Fibroblast of lung (primary cell): ENCODE results near the gene RBMX2. TPM values are rescaled to one million over a fixed set of nuclear protein-coding genes. Genes with fewer than 3 reads are reported as not detected.
"Not testable (repeated sequence)": the region's sequence is repeated elsewhere in the genome, so short reads cannot be mapped to it uniquely, and the experiment has no call there.

Experiments used
- DNase-seq, 2 donors: peaks; one replicate each; pipeline versions ENCODE4 v3.0.0 to v3.0.0-alpha.2; 2010; ENCODE audit warnings: low read depth in 2 of 2
- H2AFZ ChIP-seq: 2 replicates; pipeline ENCODE4 v1.5.1; 2012; ENCODE audit warnings: low read length, control low read depth, inconsistent platforms
- H3K27ac ChIP-seq: 2 replicates; pipeline ENCODE4 v1.5.1; 2011; ENCODE audit warnings: low read length, control low read depth; ENCODE audit not compliant: insufficient read depth
- H3K27me3 ChIP-seq: 2 replicates; pipeline ENCODE4 v1.5.1; 2011; ENCODE audit warnings: mild to moderate bottlenecking, low read length; ENCODE audit not compliant: control insufficient read depth, insufficient read depth
- H3K36me3 ChIP-seq: 2 replicates; pipeline ENCODE4 v1.5.1; 2011; ENCODE audit warnings: low read length; ENCODE audit not compliant: control insufficient read depth, insufficient read depth
- H3K4me1 ChIP-seq: 2 replicates; pipeline ENCODE4 v1.5.1; 2011; ENCODE audit warnings: low read length; ENCODE audit not compliant: control insufficient read depth, insufficient read depth; ENCODE audit errors: extremely low read depth
- H3K4me2 ChIP-seq: 2 replicates; pipeline ENCODE4 v1.5.1; 2011; ENCODE audit warnings: low read length, control low read depth; ENCODE audit not compliant: insufficient read depth; ENCODE audit errors: extremely low read depth
- H3K4me3 ChIP-seq, 4 experiments: fragments of 200-600 bp in 1 of 4; sonication (generic) in 1 of 4; replicated peaks in 1 of 4; 2 replicates each; pipeline ENCODE4 v1.5.1; 2011 to 2016; ENCODE audit warnings: low read length in 4 of 4, low read depth in 3 of 4, mild to moderate bottlenecking in 3 of 4, control low read depth in 2 of 4, inconsistent platforms in 1 of 4, mixed read lengths in 1 of 4; ENCODE audit not compliant: insufficient read depth in 1 of 4; ENCODE audit errors: control extremely low read depth in 1 of 4
- H3K79me2 ChIP-seq: 2 replicates; pipeline ENCODE4 v1.5.1; 2012; ENCODE audit warnings: mild to moderate bottlenecking, low read length, inconsistent platforms; ENCODE audit not compliant: control insufficient read depth, insufficient read depth
- H3K9ac ChIP-seq: 2 replicates; pipeline ENCODE4 v1.5.1; 2011; ENCODE audit warnings: mild to moderate bottlenecking, low read length, control low read depth; ENCODE audit not compliant: insufficient read depth
- H3K9me3 ChIP-seq: 2 replicates; pipeline ENCODE4 v1.5.1; 2012; ENCODE audit warnings: low read depth, low read length; ENCODE audit not compliant: control insufficient read depth, insufficient read depth
- H4K20me1 ChIP-seq: 2 replicates; pipeline ENCODE4 v1.5.1; 2011; ENCODE audit warnings: low read length; ENCODE audit not compliant: control insufficient read depth, insufficient read depth; ENCODE audit errors: extremely low read depth
- CTCF ChIP-seq, 2 donors: IDR thresholded peaks in 1 of 2; conservative IDR thresholded peaks in 1 of 2; 1 replicate in 1 of 2; 2 replicates in 1 of 2; pipeline ENCODE4 v1.5.1; 2011 to 2012; ENCODE audit warnings: low read length in 2 of 2, control low read depth in 1 of 2, inconsistent platforms in 1 of 2, low read depth in 1 of 2, mild to moderate bottlenecking in 1 of 2
- EZH2 ChIP-seq: IDR thresholded peaks from 2 replicates; pipeline ENCODE4 v1.5.1; 2012; ENCODE audit warnings: low read length, control low read depth, mild to moderate bottlenecking; ENCODE audit errors: missing control alignments
- polyA plus RNA-seq, 2 donors: library from polyadenylated mRNA; depleted of rRNA in 1 of 2; stranded (reverse) in 1 of 2; unstranded in 1 of 2; fragments of >200 nt; gene quantifications; 2 replicates each; pipeline ENCODE4 v1.2.1, GENCODE V29; 2011 to 2012; ENCODE audit warnings: missing spikeins in 1 of 2
- total RNA-seq: library from RNA; depleted of rRNA; stranded (reverse); fragments of >200 nt; gene quantifications from 2 replicates; pipeline ENCODE4 v1.2.1, GENCODE V29; 2014

The RBMX2 gene
- total and polyA plus RNA-seq, 2 donors (not counting 1 experiment from before 2014, with no cell fraction given) = 20.8 to 32.0 TPM

- TF ChIP-seq EZH2 = no peak
- TF ChIP-seq CTCF (conservative IDR thresholded peaks at IDR 0.05 in 1 of 2, IDR thresholded peaks at IDR 0.05 in 1 of 2; ENCODE audit: low read depth in 1 of 2, low read length in 2 of 2) = no peak
- H3K4me3 ChIP-seq = no peak overlapping the region
- H3K79me2 ChIP-seq = no peaks in the 10 kb centered on the region
- no peak overlapping the region for H3K4me2 ChIP-seq
- H3K9ac ChIP-seq = no peak overlapping the region
- no peaks in the 10 kb centered on the region for H4K20me1 ChIP-seq
- H3K27me3 ChIP-seq = no peaks in the 10 kb centered on the region
- H2AFZ ChIP-seq = no peak overlapping the region
- H3K36me3 ChIP-seq = no peaks in the 10 kb centered on the region
- DNase-seq = no peak
- no peaks in the 10 kb centered on the region for H3K4me1 ChIP-seq
- H3K27ac ChIP-seq = no peak overlapping the region
- H3K9me3 ChIP-seq = no peaks in the 10 kb centered on the region
These were observed 34.1 kb downstream of the RBMX2 start for GRCh38 chrX:130435937-130436336.

DNA sequence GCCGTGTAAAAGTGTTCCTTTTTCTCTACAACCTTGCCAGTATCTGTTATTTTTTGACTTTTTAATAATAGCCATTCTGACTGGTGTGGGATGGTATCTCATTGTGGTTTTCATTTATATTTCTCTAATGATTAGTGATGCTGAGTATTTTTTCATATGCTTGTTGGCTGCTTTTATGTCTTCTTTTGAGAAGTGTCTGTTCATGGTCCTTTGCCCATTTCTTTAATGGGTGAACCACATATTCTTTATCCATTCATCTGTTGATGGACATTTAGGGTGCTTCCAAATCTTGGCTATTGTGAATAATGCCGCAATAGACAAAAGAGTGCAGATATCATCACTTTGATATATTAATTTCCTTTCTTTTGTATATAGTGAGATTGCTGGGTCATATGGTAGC lies 36.2 kb downstream of the RBMX2 start:
- H3K79me2 ChIP-seq, H3K4me2 ChIP-seq, H3K4me1 ChIP-seq, H3K27me3 ChIP-seq, H3K27ac ChIP-seq, DNase-seq, H3K9me3 ChIP-seq, H3K36me3 ChIP-seq, H2AFZ ChIP-seq, H3K4me3 ChIP-seq, H4K20me1 ChIP-seq, H3K9ac ChIP-seq: not testable (repeated sequence)

- Histone ChIP-seq H4K20me1 (no peaks in the 10 kb centered on the region), H3K9ac (no peak overlapping the region), H3K4me2 (no peak overlapping the region), H3K4me1 (no peaks in the 10 kb centered on the region), H3K27me3 (no peaks in the 10 kb centered on the region), H3K36me3 (no peaks in the 10 kb centered on the region), H3K9me3 (no peaks in the 10 kb centered on the region), H3K79me2 (no peaks in the 10 kb centered on the region), H3K27ac (no peak overlapping the region), H3K4me3 (no peak overlapping the region), H2AFZ (no peak overlapping the region)
- no peak for TF ChIP-seq EZH2
- no peak for TF ChIP-seq CTCF (conservative IDR thresholded peaks at IDR 0.05 in 1 of 2, IDR thresholded peaks at IDR 0.05 in 1 of 2; ENCODE audit: low read depth in 1 of 2, low read length in 2 of 2)
- no peak for DNase-seq
These were observed 42.1 kb downstream of the RBMX2 start for GRCh38 chrX:130443875-130444274.
